Memory B cell (primary cell): ENCODE results near the gene MMP15.
A peak's percentile ranks its signal among the peaks of the same experiment; 100 is the strongest.
"Not testable (repeated sequence)": the region's sequence is repeated elsewhere in the genome, so short reads cannot be mapped to it uniquely, and the experiment has no call there.

Source experiments
- ATAC-seq: fragments of 150-1000 bp; cut with Tn5 transposase; 2 replicates; pipeline ENCODE4 v1.10.0; 2021; ENCODE audit warnings: low read depth, mild to moderate bottlenecking, moderate library complexity
- DNase-seq, 2 donors: peaks; one replicate each; pipeline ENCODE4 v3.0.0; 2022; ENCODE audit warnings: low spot score in 2 of 2
- H3K27ac Mint-ChIP-seq: one replicate; pipeline ENCODE4 v1.8.0; 2022; ENCODE audit warnings: mild to moderate bottlenecking, moderate library complexity, mixed read lengths
- H3K27me3 Mint-ChIP-seq: one replicate; pipeline ENCODE4 v1.8.0; 2022; ENCODE audit warnings: mixed read lengths
- H3K36me3 Mint-ChIP-seq: one replicate; pipeline ENCODE4 v1.8.0; 2022; ENCODE audit warnings: mild to moderate bottlenecking, mixed read lengths
- H3K4me1 Mint-ChIP-seq: one replicate; pipeline ENCODE4 v1.8.0; 2022; ENCODE audit warnings: mixed read lengths
- H3K4me3 Mint-ChIP-seq: one replicate; pipeline ENCODE4 v1.8.0; 2022; ENCODE audit warnings: mild to moderate bottlenecking, moderate library complexity, mixed read lengths
- H3K9me3 Mint-ChIP-seq: one replicate; pipeline ENCODE4 v1.8.0; 2022; ENCODE audit warnings: mixed read lengths

MMP15 gene

GRCh38 chr16:58025351-58026138 lies at the start of gene MMP15:
Gene MMP15, plus strand, starts transcription at chr16:58025754. Its CDS starts 597 bp downstream, at chr16:58026351.
- DNase-seq, result peak; percentile 22 to 54
- Mint-ChIP-seq H3K9me3 (no peaks in the 10 kb centered on the region), H3K36me3 (peaks cover 1% of the 10 kb centered on the region), H3K27me3 (peaks cover 18% of the 10 kb centered on the region), H3K4me1 (peaks cover 9% of the 10 kb centered on the region), H3K4me3 (peak within 1 kb of the TSS; percentile 84), H3K27ac (peak within 1 kb of the TSS; percentile 35)
- ATAC-seq, result peak; percentile 80

- no peaks in the 10 kb centered on the region for H3K4me1 Mint-ChIP-seq
- no peaks in the 10 kb centered on the region for H3K9me3 Mint-ChIP-seq
- peaks cover 17% of the 10 kb centered on the region for H3K27me3 Mint-ChIP-seq
- no peak for ATAC-seq
- no peak overlapping the region for H3K27ac Mint-ChIP-seq
- H3K4me3 Mint-ChIP-seq, result no peak overlapping the region
- no peaks in the 10 kb centered on the region for H3K36me3 Mint-ChIP-seq
- DNase-seq, result no peak
Observed at GRCh38 chr16:57976331-57976796, 49.2 kb upstream of the MMP15 start.

- Mint-ChIP-seq H3K4me3 (no peak overlapping the region), H3K27ac (no peak overlapping the region), H3K27me3 (peaks cover 14% of the 10 kb centered on the region), H3K4me1 (no peaks in the 10 kb centered on the region), H3K36me3 (no peaks in the 10 kb centered on the region), H3K9me3 (no peaks in the 10 kb centered on the region)
- ATAC-seq (no peak), DNase-seq (no peak)
Observed at GRCh38 chr16:57977418-57978069, 48.0 kb upstream of the MMP15 start.

GRCh38 chr16:57978070-57978465 lies 47.5 kb upstream of the MMP15 start:
- H3K27me3 Mint-ChIP-seq, result peaks cover 14% of the 10 kb centered on the region

GRCh38 chr16:57979006-57979585 lies 46.5 kb upstream of the MMP15 start:
- ATAC-seq (no peak), DNase-seq (no peak)
- no peaks in the 10 kb centered on the region for H3K36me3 Mint-ChIP-seq
- no peak overlapping the region for H3K4me3 Mint-ChIP-seq
- H3K4me1 Mint-ChIP-seq, result no peaks in the 10 kb centered on the region
- no peaks in the 10 kb centered on the region for H3K9me3 Mint-ChIP-seq
- H3K27me3 Mint-ChIP-seq, result peaks cover 12% of the 10 kb centered on the region
- no peak overlapping the region for H3K27ac Mint-ChIP-seq

More at GRCh38 chr16:57978070-57978465, 47.5 kb upstream of the MMP15 start:
- H3K36me3 Mint-ChIP-seq, DNase-seq, ATAC-seq, H3K4me1 Mint-ChIP-seq, H3K4me3 Mint-ChIP-seq, H3K27ac Mint-ChIP-seq, H3K9me3 Mint-ChIP-seq: not testable (repeated sequence)

GRCh38 chr16:57981636-57982035 lies 43.9 kb upstream of the MMP15 start:
- ATAC-seq (no peak), DNase-seq (no peak)
- Mint-ChIP-seq H3K4me3 (no peak overlapping the region), H3K27ac (no peak overlapping the region), H3K36me3 (no peaks in the 10 kb centered on the region), H3K27me3 (peaks cover 10% of the 10 kb centered on the region), H3K4me1 (no peaks in the 10 kb centered on the region), H3K9me3 (no peaks in the 10 kb centered on the region)

- no peak for ATAC-seq
- Mint-ChIP-seq H3K4me3 (no peak overlapping the region), H3K27me3 (peaks cover 10% of the 10 kb centered on the region), H3K36me3 (no peaks in the 10 kb centered on the region), H3K9me3 (no peaks in the 10 kb centered on the region), H3K4me1 (no peaks in the 10 kb centered on the region), H3K27ac (no peak overlapping the region)
- no peak for DNase-seq
Observed at GRCh38 chr16:57982385-57982784, 43.2 kb upstream of the MMP15 start.

GRCh38 chr16:57984443-57985203 lies 40.9 kb upstream of the MMP15 start:
- Mint-ChIP-seq H3K27me3 (peaks cover 8% of the 10 kb centered on the region), H3K4me1 (no peaks in the 10 kb centered on the region), H3K9me3 (no peaks in the 10 kb centered on the region), H3K27ac (no peak overlapping the region), H3K36me3 (no peaks in the 10 kb centered on the region), H3K4me3 (peak overlapping the region; percentile 86)
- peak; percentile 66 to 81 for DNase-seq
- ATAC-seq, result peak; percentile 92

GRCh38 chr16:57985204-57986181 lies 40.1 kb upstream of the MMP15 start:
- Mint-ChIP-seq H3K4me1 (no peaks in the 10 kb centered on the region), H3K27me3 (peaks cover 8% of the 10 kb centered on the region), H3K4me3 (peak overlapping the region; percentile 86), H3K9me3 (no peaks in the 10 kb centered on the region), H3K36me3 (no peaks in the 10 kb centered on the region), H3K27ac (no peak overlapping the region)
- ATAC-seq (peak; percentile 34), DNase-seq (no peak)

GRCh38 chr16:57986196-57986595 lies 39.4 kb upstream of the MMP15 start:
- H3K36me3 Mint-ChIP-seq, result no peaks in the 10 kb centered on the region
- DNase-seq (no peak), ATAC-seq (no peak)
- peaks cover 6% of the 10 kb centered on the region for H3K27me3 Mint-ChIP-seq
- H3K4me1 Mint-ChIP-seq, result no peaks in the 10 kb centered on the region
- no peak overlapping the region for H3K27ac Mint-ChIP-seq
- H3K4me3 Mint-ChIP-seq, result no peak overlapping the region
- no peaks in the 10 kb centered on the region for H3K9me3 Mint-ChIP-seq

GRCh38 chr16:57987441-57988177 lies 37.9 kb upstream of the MMP15 start:
- ATAC-seq (no peak), DNase-seq (no peak)
- Mint-ChIP-seq H3K36me3 (no peaks in the 10 kb centered on the region), H3K4me3 (no peak overlapping the region), H3K9me3 (no peaks in the 10 kb centered on the region), H3K27ac (no peak overlapping the region), H3K27me3 (peaks cover 3% of the 10 kb centered on the region), H3K4me1 (peaks cover 2% of the 10 kb centered on the region)

- H3K9me3 Mint-ChIP-seq, result no peaks in the 10 kb centered on the region
- no peaks in the 10 kb centered on the region for H3K36me3 Mint-ChIP-seq
- H3K4me3 Mint-ChIP-seq, result no peak overlapping the region
- H3K27ac Mint-ChIP-seq, result no peak overlapping the region
- peaks cover 3% of the 10 kb centered on the region for H3K27me3 Mint-ChIP-seq
- peaks cover 2% of the 10 kb centered on the region for H3K4me1 Mint-ChIP-seq
- DNase-seq (no peak), ATAC-seq (no peak)
Observed at GRCh38 chr16:57988929-57989328, 36.6 kb upstream of the MMP15 start.
